IMR-90 (cell line): ENCODE measurements around the gene HSBP1L1. TPM values are rescaled to one million over a fixed set of nuclear protein-coding genes. Genes with fewer than 3 reads are reported as not detected.

ENCODE experiments used
- ATAC-seq: fragments of 200-7000 bp; cut with Tn5 transposase; 2 replicates; pipeline ENCODE4 v1.9.1; 2020; ENCODE audit warnings: low read depth, mild to moderate bottlenecking, moderate library complexity
- BruUV-seq: library from RNA; stranded (reverse); fragments of 400-500 nt; replicated peaks from 2 replicates; lab custom pipeline; 2021; lab: Mats Ljungman, UMichigan
- CTCF ChIA-PET: fragments of 300-600 bp; formaldehyde crosslinking; extraction: SDS; loops from one replicate; lab custom pipeline; 2021; ENCODE audit warnings: antibody characterized with exemption; lab: Yijun Ruan, JAX
- POLR2A ChIA-PET: fragments of 300-600 bp; sonication (Branson Sonifier 250); formaldehyde crosslinking; loops from one replicate; lab custom pipeline; 2022; ENCODE audit warnings: antibody characterized with exemption; ENCODE audit not compliant: unreplicated experiment; lab: Charles Lee
- DNase-seq: peaks from one replicate; pipeline ENCODE4 v3.0.0; 2013
- H2AFZ ChIP-seq: replicated peaks from 2 replicates; pipeline ENCODE3; 2013; ENCODE audit warnings: low read length, mild to moderate bottlenecking; ENCODE audit not compliant: poor library complexity
- H2AK5ac ChIP-seq: 2 replicates; pipeline ENCODE4 v1.6.1; 2013; ENCODE audit warnings: low read depth, low read length, inconsistent platforms
- H2AK9ac ChIP-seq: replicated peaks from 2 replicates; pipeline ENCODE3; 2013; ENCODE audit warnings: mild to moderate bottlenecking, low read depth, low read length, moderate library complexity; ENCODE audit not compliant: poor library complexity
- H2BK120ac ChIP-seq: 2 replicates; pipeline ENCODE4 v1.6.1; 2013; ENCODE audit warnings: low read depth, low read length, inconsistent platforms
- H2BK15ac ChIP-seq: 3 replicates; pipeline ENCODE4 v1.6.1; 2013; ENCODE audit warnings: low read depth, low read length, inconsistent platforms
- H2BK20ac ChIP-seq: 2 replicates; pipeline ENCODE4 v1.6.1; 2013; ENCODE audit warnings: low read depth, mild to moderate bottlenecking, inconsistent platforms, low read length, moderate library complexity
- H2BK5ac ChIP-seq: 2 replicates; pipeline ENCODE4 v1.6.1; 2013; ENCODE audit warnings: mild to moderate bottlenecking, low read depth, low read length, inconsistent platforms; ENCODE audit not compliant: poor library complexity, severe bottlenecking
- H3K14ac ChIP-seq: replicated peaks from 2 replicates; pipeline ENCODE4 v1.6.1; 2013; ENCODE audit warnings: low read depth, low read length, inconsistent platforms
- H3K18ac ChIP-seq: 2 replicates; pipeline ENCODE4 v1.6.1; 2013; ENCODE audit warnings: low read depth, low read length, control low read depth
- H3K23ac ChIP-seq: 2 replicates; pipeline ENCODE4 v1.6.1; 2013; ENCODE audit warnings: low read depth, low read length, inconsistent platforms
- H3K27ac ChIP-seq: 2 replicates; pipeline ENCODE4 v1.5.1; 2013; ENCODE audit warnings: mild to moderate bottlenecking, control low read depth, low read length; ENCODE audit not compliant: insufficient read depth
- H3K27me3 ChIP-seq: 2 replicates; pipeline ENCODE4 v1.6.1; 2013; ENCODE audit warnings: low read length; ENCODE audit not compliant: control insufficient read depth, insufficient read depth
- H3K36me3 ChIP-seq: 2 replicates; pipeline ENCODE4 v1.6.1; 2013; ENCODE audit warnings: low read length, mixed read lengths; ENCODE audit not compliant: control insufficient read depth, insufficient read depth
- H3K4ac ChIP-seq: 2 replicates; pipeline ENCODE4 v1.6.1; 2013; ENCODE audit warnings: low read depth, low read length, inconsistent platforms
- H3K4me1 ChIP-seq: 2 replicates; pipeline ENCODE4 v1.6.1; 2013; ENCODE audit warnings: low read length, mixed read lengths; ENCODE audit not compliant: control insufficient read depth, insufficient read depth
- H3K4me2 ChIP-seq: 2 replicates; pipeline ENCODE4 v1.6.1; 2013; ENCODE audit warnings: low read depth, mild to moderate bottlenecking, control low read depth, low read length, moderate library complexity
- H3K4me3 ChIP-seq: 2 replicates; pipeline ENCODE4 v1.5.1; 2013; ENCODE audit warnings: low read depth, mild to moderate bottlenecking, control low read depth, low read length, moderate library complexity; ENCODE audit not compliant: insufficient read depth
- H3K56ac ChIP-seq: 2 replicates; pipeline ENCODE4 v1.6.1; 2013; ENCODE audit warnings: low read length, inconsistent platforms; ENCODE audit not compliant: insufficient read depth; ENCODE audit errors: extremely low read depth
- H3K79me1 ChIP-seq, 2 experiments: 2 replicates each; pipeline ENCODE4 v1.6.1; 2013; ENCODE audit warnings: low read length in 2 of 2, inconsistent platforms in 1 of 2, low read depth in 1 of 2
- H3K9ac ChIP-seq: 2 replicates; pipeline ENCODE4 v1.6.1; 2013; ENCODE audit warnings: low read depth, low read length, control low read depth
- H3K9me1 ChIP-seq: 2 replicates; pipeline ENCODE4 v1.6.1; 2013; ENCODE audit warnings: low read length, inconsistent platforms; ENCODE audit not compliant: insufficient read depth
- H3K9me3 ChIP-seq: 2 replicates; pipeline ENCODE4 v1.6.1; 2013; ENCODE audit warnings: low read length; ENCODE audit not compliant: control insufficient read depth, insufficient read depth
- H4K20me1 ChIP-seq: 2 replicates; pipeline ENCODE4 v1.6.1; 2013; ENCODE audit warnings: low read length, inconsistent platforms; ENCODE audit not compliant: insufficient read depth
- H4K5ac ChIP-seq: 2 replicates; pipeline ENCODE4 v1.6.1; 2013; ENCODE audit warnings: mild to moderate bottlenecking, low read depth, low read length, control low read depth
- H4K8ac ChIP-seq, 2 experiments: 2 replicates each; pipeline ENCODE4 v1.6.1; 2013; ENCODE audit warnings: low read depth in 2 of 2, low read length in 2 of 2, control low read depth in 1 of 2, inconsistent platforms in 1 of 2
- H4K91ac ChIP-seq: 2 replicates; pipeline ENCODE4 v1.6.1; 2013; ENCODE audit warnings: low read depth, low read length, inconsistent platforms; ENCODE audit not compliant: insufficient read depth
- MAFK ChIP-seq: IDR thresholded peaks from 2 replicates; pipeline ENCODE4 v1.6.1; 2012; ENCODE audit warnings: low read depth, low read length, improper control_type of control experiment
- RFX5 ChIP-seq: IDR thresholded peaks from 2 replicates; pipeline ENCODE4 v1.8.0; 2012; ENCODE audit warnings: low read depth, mild to moderate bottlenecking, low read length, moderate library complexity
- SMC3 ChIP-seq: fragments of 150-350 bp; IDR thresholded peaks from 2 replicates; pipeline ENCODE4 v1.6.1; 2016; ENCODE audit warnings: low read depth, mild to moderate bottlenecking, antibody characterized with exemption, low read length, moderate library complexity
- WGBS, 2 experiments: methylation state at CpG; one replicate each; pipeline versions ENCODE4 v1.1.5 to v1.1.7; 2013; ENCODE audit warnings: missing lambda C conversion rate in 2 of 2; ENCODE audit not compliant: insufficient read length in 1 of 2; ENCODE audit errors: extremely low coverage in 2 of 2; 5-methylcytosine and 5-hydroxymethylcytosine counted together
- dilution Hi-C: fragments of 300-500 bp; cut with HindIII; formaldehyde crosslinking; loops from one replicate; pipeline ENCODE4 v1.14.3; 2018; ENCODE audit warnings: low sequenced_read_pairs; ENCODE audit not compliant: unreplicated experiment
- in situ Hi-C: fragments of 300-500 bp; cut with MboI; formaldehyde crosslinking; loops from 3 replicates; pipeline ENCODE4 v1.14.3; 2019; ENCODE audit warnings: low sequenced_read_pairs, inconsistent platforms, mixed read lengths
- intact Hi-C: fragments of 100-400 bp; cut with micrococcal nuclease; formaldehyde crosslinking; loops from 2 replicates; pipeline ENCODE4 v1.10.0; 2022
- polyA plus RNA-seq, 3 experiments: library from polyadenylated mRNA; depleted of rRNA; stranded (reverse); fragments of >200 nt; gene quantifications; 2 replicates each; pipeline ENCODE4 v1.2.3, GENCODE V29; 2012; ENCODE audit warnings: low replicate concordance in 1 of 3
- total RNA-seq: library from RNA; depleted of rRNA; stranded (reverse); fragments of >200 nt; gene quantifications from 2 replicates; pipeline ENCODE4 v1.2.3, GENCODE V29; 2012

HSBP1L1 gene
- total and polyA plus RNA-seq, 2 of the 4 experiments (the other 2 are of a cell fraction): 8.6 to 18.0 TPM

DNA sequence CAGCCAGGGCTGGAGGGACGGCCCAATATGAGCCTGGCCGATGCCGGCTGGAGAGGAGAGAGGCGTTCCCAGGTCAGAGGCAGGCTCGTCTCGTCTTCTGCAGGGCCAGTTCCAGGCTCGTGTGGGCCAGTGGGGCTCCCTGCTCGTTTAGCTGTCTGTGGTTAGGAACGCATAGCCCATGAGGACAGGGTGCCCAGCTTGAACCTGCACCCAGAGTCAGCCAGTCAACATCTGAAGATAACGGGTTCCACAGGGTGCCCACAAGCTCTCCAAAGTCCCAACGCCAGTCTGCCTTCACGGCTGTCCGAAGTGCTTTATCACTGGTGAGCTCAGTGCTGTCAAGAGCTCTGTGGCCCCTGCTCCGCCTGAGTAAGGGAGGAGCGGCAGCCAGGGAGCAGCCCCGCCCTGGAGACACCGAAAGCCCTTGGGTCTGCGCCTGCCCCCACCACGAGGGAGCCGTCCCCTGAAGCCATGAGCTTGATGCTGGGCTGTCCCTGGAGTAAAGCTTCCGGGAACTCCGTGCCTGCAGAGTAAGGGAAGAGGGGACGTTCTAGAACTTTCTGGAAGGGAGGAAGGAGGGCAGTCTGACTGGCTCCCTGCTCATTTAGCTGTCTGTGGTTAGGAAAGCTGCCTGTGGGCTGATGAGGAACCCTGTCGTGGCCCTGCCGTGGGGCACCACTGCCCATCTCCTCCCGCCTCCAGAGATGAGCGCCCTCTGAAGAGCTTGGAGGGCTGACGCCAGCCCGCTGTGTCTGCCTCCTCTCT is 2.7 kb upstream of the HSBP1L1 start:
- Histone ChIP-seq H3K4me1 (peaks cover 7% of the 10 kb centered on the region), H2BK5ac (peak overlapping the region; percentile 10), H3K14ac (no peak overlapping the region), H3K27me3 (no peaks in the 10 kb centered on the region), H3K4ac (peak overlapping the region; percentile 26), H3K9me1 (peaks cover 3% of the 10 kb centered on the region; the same call in 1 of the 2 replicates), H3K4me2 (no peak overlapping the region), H2BK120ac (peak overlapping the region; percentile 21; the same call in 1 of the 2 replicates), H3K27ac (no peak overlapping the region), H4K5ac (no peak overlapping the region), H4K20me1 (peaks cover 6% of the 10 kb centered on the region; the same call in 1 of the 2 replicates), H4K8ac (peak overlapping the region in 1 of 2 experiments; percentile 11; a peak in 1 of 4 replicates), H4K91ac (peak overlapping the region; percentile 50), H3K56ac (no peak overlapping the region), H3K9ac (no peak overlapping the region), H2AK9ac (peak overlapping the region; percentile 33), H2BK20ac (peak overlapping the region; percentile 2; the same call in 1 of the 2 replicates), H3K9me3 (no peaks in the 10 kb centered on the region), H3K23ac (no peak overlapping the region), H2AFZ (peak overlapping the region; percentile 3), H3K79me1 (peaks cover 0 to 9% of the 10 kb centered on the region in 2 experiments; a peak in 2 of 4 replicates), H3K36me3 (no peaks in the 10 kb centered on the region), H3K18ac (no peak overlapping the region), H3K4me3 (no peak overlapping the region), H2AK5ac (peak overlapping the region; percentile 75), H2BK15ac (no peak overlapping the region)
- no peak for TF ChIP-seq MAFK
- TF ChIP-seq RFX5: no peak
- no peak for TF ChIP-seq SMC3
- in situ Hi-C loops (no loop called here), intact Hi-C loops (loop anchor here (10.0 kb wide), 1 partner anchor 117 kb away; no protein-coding TSS in a partner anchor), dilution Hi-C loops (no loop called here)
- ChIA-PET POLR2A (no interaction called here), CTCF (no interaction called here)
- WGBS, 2 experiments: 74% methylated on average over 7 of the region's 29 CpGs; no CpG with 5 or more reads in 1 of the 2 experiments
- DNase-seq (no peak), ATAC-seq (no peak)
- no TSS peak for BruUV-seq
